Stimulated activated naive CD8-positive, alpha-beta T cell treated with anti-CD3 and anti-CD28 coated beads, Interleukin-15, Interleukin-2, amounts not matched to agents 100 ng/mL and 50 ng/mL, for 24 hours (primary cell): ENCODE data around the gene SOX11.

ENCODE experiments used
- H3K27ac Mint-ChIP-seq: one replicate; pipeline ENCODE4 v1.8.0; 2021; ENCODE audit warnings: mild to moderate bottlenecking, mixed read lengths
- H3K27me3 Mint-ChIP-seq: one replicate; pipeline ENCODE4 v1.8.0; 2021; ENCODE audit warnings: mixed read lengths
- H3K36me3 Mint-ChIP-seq: one replicate; pipeline ENCODE4 v1.8.0; 2021; ENCODE audit warnings: low read depth, mixed read lengths
- H3K4me1 Mint-ChIP-seq: one replicate; pipeline ENCODE4 v1.8.0; 2021; ENCODE audit warnings: low read depth, mixed read lengths
- H3K4me3 Mint-ChIP-seq: one replicate; pipeline ENCODE4 v1.8.0; 2021; ENCODE audit warnings: mild to moderate bottlenecking, mixed read lengths
- H3K9me3 Mint-ChIP-seq: one replicate; pipeline ENCODE4 v1.8.0; 2021; ENCODE audit warnings: mixed read lengths

The SOX11 gene

DNA sequence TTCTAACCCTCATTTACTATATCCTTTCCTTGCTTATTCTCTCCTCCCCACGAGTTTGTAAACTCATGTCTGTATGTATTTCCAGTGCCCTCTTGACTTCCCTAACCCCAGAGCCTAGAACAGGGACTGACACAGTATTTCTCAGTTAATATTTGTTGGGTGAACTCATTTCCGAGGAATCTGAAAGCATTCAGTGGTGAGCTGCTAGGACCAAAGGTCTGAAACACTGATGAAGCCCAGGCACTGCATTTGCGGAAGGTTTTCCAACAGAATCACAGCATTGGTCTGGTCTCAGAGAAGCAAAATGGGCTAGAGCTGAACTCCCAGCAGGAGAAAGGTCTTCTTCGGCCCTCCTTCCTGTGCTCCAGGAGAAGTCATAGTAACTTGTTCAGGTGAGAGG is 56.8 kb downstream of the SOX11 start:
- H3K4me3 Mint-ChIP-seq, result no peak overlapping the region
- H3K9me3 Mint-ChIP-seq, result peaks cover 4% of the 10 kb centered on the region
- no peaks in the 10 kb centered on the region for H3K4me1 Mint-ChIP-seq
- no peaks in the 10 kb centered on the region for H3K36me3 Mint-ChIP-seq
- H3K27me3 Mint-ChIP-seq, result no peaks in the 10 kb centered on the region
- H3K27ac Mint-ChIP-seq, result no peak overlapping the region

DNA sequence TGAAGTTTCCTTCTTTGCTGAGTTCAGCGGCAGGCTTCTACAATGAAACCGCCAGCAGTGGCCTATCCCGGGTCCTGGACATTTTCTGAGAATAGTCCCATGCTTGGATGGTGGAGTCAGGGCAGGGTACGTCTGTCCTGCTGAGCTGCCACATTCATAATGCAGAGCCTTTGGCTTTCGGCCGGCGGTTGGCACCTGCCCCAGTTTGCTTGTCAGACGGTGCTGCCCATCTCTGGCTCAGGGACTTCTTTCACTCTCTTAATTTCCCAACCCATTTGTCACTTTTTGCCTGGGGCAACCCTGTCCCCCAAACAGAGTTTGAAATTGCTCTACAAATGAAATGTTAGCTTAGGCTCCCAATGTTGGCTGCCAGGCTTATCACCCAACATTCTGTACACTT is 57.2 kb downstream of the SOX11 start:
- Mint-ChIP-seq H3K27me3 (no peaks in the 10 kb centered on the region), H3K4me3 (no peak overlapping the region), H3K27ac (no peak overlapping the region), H3K36me3 (no peaks in the 10 kb centered on the region), H3K9me3 (peaks cover 4% of the 10 kb centered on the region), H3K4me1 (no peaks in the 10 kb centered on the region)
